Neural crest cell (in vitro differentiated cells): ENCODE data around the gene CRAT. TPM values are rescaled to one million over a fixed set of nuclear protein-coding genes. Genes with fewer than 3 reads are reported as not detected.
A peak's percentile ranks its signal among the peaks of the same experiment; 100 is the strongest.
"Not testable (repeated sequence)": the region's sequence is repeated elsewhere in the genome, so short reads cannot be mapped to it uniquely, and the experiment has no call there.

Experiments
- DNase-seq: peaks from one replicate; pipeline ENCODE4 v3.0.0; 2021; ENCODE audit warnings: low read depth, mixed read lengths, low spot score
- H3K27ac Mint-ChIP-seq: one replicate; pipeline ENCODE4 v1.8.0; 2021; ENCODE audit warnings: mild to moderate bottlenecking, mixed read lengths; ENCODE audit not compliant: unreplicated experiment
- H3K27me3 Mint-ChIP-seq: 2 replicates; pipeline ENCODE4 v1.8.0; 2021; ENCODE audit warnings: low read depth, mild to moderate bottlenecking, mixed read lengths
- H3K36me3 Mint-ChIP-seq: 2 replicates; pipeline ENCODE4 v1.8.0; 2021; ENCODE audit warnings: low read depth, mild to moderate bottlenecking, mixed read lengths
- H3K4me1 Mint-ChIP-seq: 2 replicates; pipeline ENCODE4 v1.8.0; 2021; ENCODE audit warnings: mixed read lengths
- H3K4me3 Mint-ChIP-seq: one replicate; pipeline ENCODE4 v1.8.0; 2021; ENCODE audit warnings: mild to moderate bottlenecking, mixed read lengths
- H3K9me3 Mint-ChIP-seq: 2 replicates; pipeline ENCODE4 v1.8.0; 2021; ENCODE audit warnings: mixed read lengths
- total RNA-seq: library from RNA; stranded (reverse); gene quantifications from 2 replicates; pipeline ENCODE4 v1.2.1, GENCODE V29; 2021
- TF ChIP-seq, protein P1 (sequence below): fragments of 200-600 bp; sonication (generic); conservative IDR thresholded peaks from 2 replicates; pipeline ENCODE4 v1.5.0; 2021; ENCODE audit warnings: antibody characterized with exemption, mild to moderate bottlenecking

CRAT gene
- total RNA-seq, 1 donor from 2014 or later, result 24.9 TPM

GRCh38 chr9:129122133-129122532 is 11.5 kb upstream of the CRAT start:
- Mint-ChIP-seq H3K9me3 (no peaks in the 10 kb centered on the region), H3K4me1 (peaks cover 10% of the 10 kb centered on the region), H3K27me3 (no peaks in the 10 kb centered on the region), H3K4me3 (no peak overlapping the region), H3K27ac (no peak overlapping the region), H3K36me3 (no peaks in the 10 kb centered on the region)
- DNase-seq, result no peak
- TF ChIP-seq, protein P1, sequence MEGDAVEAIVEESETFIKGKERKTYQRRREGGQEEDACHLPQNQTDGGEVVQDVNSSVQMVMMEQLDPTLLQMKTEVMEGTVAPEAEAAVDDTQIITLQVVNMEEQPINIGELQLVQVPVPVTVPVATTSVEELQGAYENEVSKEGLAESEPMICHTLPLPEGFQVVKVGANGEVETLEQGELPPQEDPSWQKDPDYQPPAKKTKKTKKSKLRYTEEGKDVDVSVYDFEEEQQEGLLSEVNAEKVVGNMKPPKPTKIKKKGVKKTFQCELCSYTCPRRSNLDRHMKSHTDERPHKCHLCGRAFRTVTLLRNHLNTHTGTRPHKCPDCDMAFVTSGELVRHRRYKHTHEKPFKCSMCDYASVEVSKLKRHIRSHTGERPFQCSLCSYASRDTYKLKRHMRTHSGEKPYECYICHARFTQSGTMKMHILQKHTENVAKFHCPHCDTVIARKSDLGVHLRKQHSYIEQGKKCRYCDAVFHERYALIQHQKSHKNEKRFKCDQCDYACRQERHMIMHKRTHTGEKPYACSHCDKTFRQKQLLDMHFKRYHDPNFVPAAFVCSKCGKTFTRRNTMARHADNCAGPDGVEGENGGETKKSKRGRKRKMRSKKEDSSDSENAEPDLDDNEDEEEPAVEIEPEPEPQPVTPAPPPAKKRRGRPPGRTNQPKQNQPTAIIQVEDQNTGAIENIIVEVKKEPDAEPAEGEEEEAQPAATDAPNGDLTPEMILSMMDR, result no peak

DNA sequence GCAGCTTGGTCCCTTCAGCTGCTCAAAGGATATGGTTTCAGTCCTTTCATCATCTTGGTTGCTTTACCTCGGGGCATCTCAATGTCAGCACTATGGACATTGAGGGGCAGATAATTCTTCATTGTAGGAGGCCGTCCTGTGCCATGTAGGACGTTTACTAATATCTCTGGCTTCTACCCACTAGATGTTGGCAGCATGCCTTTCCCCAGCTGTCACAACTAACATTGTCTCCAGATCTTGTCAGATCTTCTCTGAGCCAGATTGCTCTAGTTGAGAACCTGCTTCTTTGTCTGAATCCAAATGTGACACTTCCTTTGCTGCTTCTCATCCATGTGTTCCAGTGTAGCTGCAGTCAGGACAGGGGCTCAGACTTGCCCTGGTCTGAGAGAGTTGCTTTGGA is 10.9 kb upstream of the CRAT start:
- Mint-ChIP-seq H3K27me3 (no peaks in the 10 kb centered on the region), H3K36me3 (no peaks in the 10 kb centered on the region), H3K27ac (peak overlapping the region; percentile 84), H3K4me1 (peaks cover 4% of the 10 kb centered on the region), H3K4me3 (no peak overlapping the region), H3K9me3 (no peaks in the 10 kb centered on the region)
- no peak for DNase-seq
- TF ChIP-seq, protein P1, result no peak

GRCh38 chr9:129118799-129119198 is 8.2 kb upstream of the CRAT start:
- Mint-ChIP-seq H3K4me1 (peaks cover 8% of the 10 kb centered on the region), H3K9me3 (no peaks in the 10 kb centered on the region), H3K27ac (no peak overlapping the region), H3K27me3 (no peaks in the 10 kb centered on the region), H3K36me3 (no peaks in the 10 kb centered on the region), H3K4me3 (no peak overlapping the region)
- TF ChIP-seq, protein P1, result no peak
- no peak for DNase-seq

- TF ChIP-seq, protein P1, result no peak
- Mint-ChIP-seq H3K9me3 (no peaks in the 10 kb centered on the region), H3K27me3 (no peaks in the 10 kb centered on the region), H3K4me3 (peak overlapping the region; percentile 41), H3K27ac (peak overlapping the region; percentile 35), H3K4me1 (peaks cover 23% of the 10 kb centered on the region), H3K36me3 (no peaks in the 10 kb centered on the region)
- no peak for DNase-seq
These were observed 3.2 kb upstream of the CRAT start for GRCh38 chr9:129113645-129114304.

- Mint-ChIP-seq H3K4me1 (peaks cover 23% of the 10 kb centered on the region), H3K4me3 (peak overlapping the region; percentile 99), H3K27ac (peak overlapping the region; percentile 43)
- not testable (repeated sequence) for DNase-seq, H3K9me3 Mint-ChIP-seq, H3K36me3 Mint-ChIP-seq, H3K27me3 Mint-ChIP-seq
These were observed 1.9 kb upstream of the CRAT start for GRCh38 chr9:129112526-129112925.

GRCh38 chr9:129111528-129112151 is 1.0 kb upstream of the CRAT start:
- Mint-ChIP-seq H3K27ac (peak overlapping the region; percentile 95), H3K4me1 (peaks cover 23% of the 10 kb centered on the region), H3K36me3 (no peaks in the 10 kb centered on the region), H3K9me3 (no peaks in the 10 kb centered on the region), H3K4me3 (peak overlapping the region; percentile 99), H3K27me3 (no peaks in the 10 kb centered on the region)
- TF ChIP-seq, protein P1, result no peak
- DNase-seq, result no peak
